ENCODE measurements around the gene UBE4B. TPM values are rescaled to one million over a fixed set of nuclear protein-coding genes. Genes with fewer than 3 reads are reported as not detected.

UBE4B gene
- total RNA-seq, 1 donor from 2014 or later = 39.1 TPM

- ATAC-seq (no peak), DNase-seq (no peak)
- Histone ChIP-seq H3K27me3 (ENCODE audit: low read depth) (no peaks in the 10 kb centered on the region), H3K27ac (no peak overlapping the region), H3K4me1 (no peaks in the 10 kb centered on the region), H3K9me3 (no peaks in the 10 kb centered on the region), H3K4me3 (no peak overlapping the region), H3K36me3 (peaks cover 77% of the 10 kb centered on the region)
- TF ChIP-seq, protein P1, sequence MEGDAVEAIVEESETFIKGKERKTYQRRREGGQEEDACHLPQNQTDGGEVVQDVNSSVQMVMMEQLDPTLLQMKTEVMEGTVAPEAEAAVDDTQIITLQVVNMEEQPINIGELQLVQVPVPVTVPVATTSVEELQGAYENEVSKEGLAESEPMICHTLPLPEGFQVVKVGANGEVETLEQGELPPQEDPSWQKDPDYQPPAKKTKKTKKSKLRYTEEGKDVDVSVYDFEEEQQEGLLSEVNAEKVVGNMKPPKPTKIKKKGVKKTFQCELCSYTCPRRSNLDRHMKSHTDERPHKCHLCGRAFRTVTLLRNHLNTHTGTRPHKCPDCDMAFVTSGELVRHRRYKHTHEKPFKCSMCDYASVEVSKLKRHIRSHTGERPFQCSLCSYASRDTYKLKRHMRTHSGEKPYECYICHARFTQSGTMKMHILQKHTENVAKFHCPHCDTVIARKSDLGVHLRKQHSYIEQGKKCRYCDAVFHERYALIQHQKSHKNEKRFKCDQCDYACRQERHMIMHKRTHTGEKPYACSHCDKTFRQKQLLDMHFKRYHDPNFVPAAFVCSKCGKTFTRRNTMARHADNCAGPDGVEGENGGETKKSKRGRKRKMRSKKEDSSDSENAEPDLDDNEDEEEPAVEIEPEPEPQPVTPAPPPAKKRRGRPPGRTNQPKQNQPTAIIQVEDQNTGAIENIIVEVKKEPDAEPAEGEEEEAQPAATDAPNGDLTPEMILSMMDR (IDR thresholded peaks at IDR 0.05) = no peak
- intact Hi-C loops (cut with DNase I) = no loop called here
Observed at GRCh38 chr1:10113501-10113900, 80.7 kb downstream of the UBE4B start.

GRCh38 chr1:10114746-10115145, 82.0 kb downstream of the UBE4B start:
- H3K4me3 ChIP-seq = no peak overlapping the region
- TF ChIP-seq, protein P1 (IDR thresholded peaks at IDR 0.05) = no peak
- H3K36me3 ChIP-seq = peaks cover 77% of the 10 kb centered on the region
- H3K27me3 ChIP-seq (ENCODE audit: low read depth) = no peaks in the 10 kb centered on the region
- intact Hi-C loops (cut with DNase I) = no loop called here
- no peak for DNase-seq
- no peak overlapping the region for H3K27ac ChIP-seq
- H3K9me3 ChIP-seq = no peaks in the 10 kb centered on the region
- no peaks in the 10 kb centered on the region for H3K4me1 ChIP-seq
- no peak for ATAC-seq

DNA sequence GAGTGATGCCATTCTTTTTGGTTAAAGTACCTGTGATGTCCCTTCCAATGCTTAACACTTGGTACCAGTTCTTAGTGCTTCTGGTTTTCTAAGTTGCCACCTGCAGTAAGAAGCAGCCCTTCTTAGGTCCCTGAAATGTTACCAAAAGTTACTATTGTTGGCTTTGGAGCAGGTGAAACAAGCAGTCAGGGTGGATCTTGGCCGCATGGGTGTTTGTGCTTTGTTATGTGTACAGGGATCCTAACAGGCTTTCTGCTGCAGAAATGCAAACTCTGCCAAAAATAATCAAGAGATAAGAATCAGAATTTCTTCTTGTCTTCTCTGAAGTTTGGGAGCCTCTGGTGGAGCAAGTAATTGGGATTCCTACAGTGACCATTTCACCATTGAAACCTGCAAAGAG, 84.4 kb downstream of the UBE4B start:
- intact Hi-C loops (cut with DNase I) = no loop called here
- DNase-seq = no peak
- TF ChIP-seq, protein P1 (IDR thresholded peaks at IDR 0.05) = no peak
- Histone ChIP-seq H3K9me3 (no peaks in the 10 kb centered on the region), H3K27ac (no peak overlapping the region), H3K36me3 (peaks cover 89% of the 10 kb centered on the region), H3K4me3 (no peak overlapping the region), H3K27me3 (ENCODE audit: low read depth) (no peaks in the 10 kb centered on the region), H3K4me1 (no peaks in the 10 kb centered on the region)
- no peak for ATAC-seq

- H3K27me3 ChIP-seq (ENCODE audit: low read depth) = no peaks in the 10 kb centered on the region
- H3K27ac ChIP-seq = no peak overlapping the region
- no peaks in the 10 kb centered on the region for H3K9me3 ChIP-seq
- no peak overlapping the region for H3K4me3 ChIP-seq
- intact Hi-C loops (cut with DNase I) = no loop called here
- ATAC-seq = no peak
- H3K4me1 ChIP-seq = no peaks in the 10 kb centered on the region
- TF ChIP-seq, protein P1 (IDR thresholded peaks at IDR 0.05) = no peak
- DNase-seq = no peak
- H3K36me3 ChIP-seq = peaks cover 89% of the 10 kb centered on the region
Observed at GRCh38 chr1:10117865-10118264, 85.1 kb downstream of the UBE4B start.

GRCh38 chr1:10121688-10122087, 88.9 kb downstream of the UBE4B start:
- intact Hi-C loops (cut with DNase I) = no loop called here
- H3K4me3 ChIP-seq = no peak overlapping the region
- H3K9me3 ChIP-seq = no peaks in the 10 kb centered on the region
- no peaks in the 10 kb centered on the region for H3K4me1 ChIP-seq
- H3K27me3 ChIP-seq (ENCODE audit: low read depth) = no peaks in the 10 kb centered on the region
- DNase-seq (no peak), ATAC-seq (no peak)
- H3K36me3 ChIP-seq = peaks cover 82% of the 10 kb centered on the region
- no peak overlapping the region for H3K27ac ChIP-seq
- TF ChIP-seq, protein P1 (IDR thresholded peaks at IDR 0.05) = no peak

DNA sequence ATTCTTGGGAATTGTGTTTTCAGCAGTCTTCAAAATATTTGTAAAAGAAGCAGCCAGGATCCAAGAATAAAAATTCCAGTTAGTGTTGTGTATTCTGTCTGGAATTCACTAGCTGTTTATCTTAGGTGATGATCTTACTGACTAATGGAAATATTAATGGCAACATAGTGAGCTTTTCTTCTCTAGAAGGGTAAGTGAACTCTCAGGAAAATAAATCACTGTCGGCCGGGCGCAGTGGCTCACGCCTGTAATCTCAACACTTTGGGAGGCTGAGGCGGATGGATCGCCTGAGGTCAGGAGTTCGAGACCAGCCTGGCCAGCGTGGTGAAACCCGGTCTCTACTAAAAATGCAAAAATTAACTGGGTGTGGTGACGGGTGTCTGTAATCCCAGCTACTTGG, 90.2 kb downstream of the UBE4B start:
- no peak overlapping the region for H3K4me3 ChIP-seq
- no peaks in the 10 kb centered on the region for H3K9me3 ChIP-seq
- DNase-seq = no peak
- TF ChIP-seq, protein P1 (IDR thresholded peaks at IDR 0.05) = no peak
- no peaks in the 10 kb centered on the region for H3K4me1 ChIP-seq
- no peak overlapping the region for H3K27ac ChIP-seq
- no peaks in the 10 kb centered on the region for H3K27me3 ChIP-seq (ENCODE audit: low read depth)
- H3K36me3 ChIP-seq = peaks cover 83% of the 10 kb centered on the region
- intact Hi-C loops (cut with DNase I) = no loop called here
- no peak for ATAC-seq
